HepG2 (cell line): ENCODE results near the gene APBB3. TPM values are rescaled to one million over a fixed set of nuclear protein-coding genes. Genes with fewer than 3 reads are reported as not detected.

Experiments used
- CBFB ChIP-seq: sonication (generic); formaldehyde crosslinking; IDR thresholded peaks from 2 replicates; pipeline ENCODE4 v1.4.0; 2020; ENCODE audit warnings: missing genetic modification reagents
- DRAP1 ChIP-seq: IDR thresholded peaks from 2 replicates; pipeline ENCODE4 v1.6.1; 2016; ENCODE audit warnings: missing genetic modification reagents, missing compliant biosample characterization
- GPN1 ChIP-seq: sonication (generic); formaldehyde crosslinking; IDR thresholded peaks from 2 replicates; pipeline ENCODE4 v1.5.1; 2020; ENCODE audit warnings: missing genetic modification reagents, borderline replicate concordance
- HOXA3 ChIP-seq: sonication (generic); formaldehyde crosslinking; IDR thresholded peaks from 2 replicates; pipeline ENCODE4 v1.5.0; 2020; ENCODE audit warnings: missing genetic modification reagents
- MAFG ChIP-seq: sonication (generic); formaldehyde crosslinking; IDR thresholded peaks from 2 replicates; pipeline ENCODE4 v1.5.1; 2020; ENCODE audit warnings: mild to moderate bottlenecking, missing genetic modification reagents
- MAX ChIP-seq: IDR thresholded peaks from 2 replicates; pipeline ENCODE4 v1.6.1; 2012; ENCODE audit warnings: inconsistent platforms
- MLX ChIP-seq: IDR thresholded peaks from 2 replicates; pipeline ENCODE4 v1.6.1; 2016
- MYPOP ChIP-seq: sonication (generic); formaldehyde crosslinking; IDR thresholded peaks from 2 replicates; pipeline ENCODE4 v1.8.1; 2023; ENCODE audit warnings: mild to moderate bottlenecking, moderate library complexity, missing genetic modification reagents
- NCOA2 ChIP-seq: sonication (generic); formaldehyde crosslinking; IDR thresholded peaks from 2 replicates; pipeline ENCODE4 v1.8.0; 2022; ENCODE audit warnings: inconsistent platforms
- NR2C2 ChIP-seq: sonication (generic); formaldehyde crosslinking; IDR thresholded peaks from 2 replicates; pipeline ENCODE4 v1.4.0; 2020; ENCODE audit warnings: missing genetic modification reagents, mild to moderate bottlenecking, moderate library complexity, borderline replicate concordance
- TAF1 ChIP-seq: sonication (generic); formaldehyde crosslinking; IDR thresholded peaks from 2 replicates; pipeline ENCODE4 v1.4.0; 2020; ENCODE audit warnings: missing genetic modification reagents
- ZBTB33 ChIP-seq: sonication (generic); formaldehyde crosslinking; IDR thresholded peaks from 2 replicates; pipeline ENCODE4 v1.4.0; 2020; ENCODE audit warnings: missing genetic modification reagents
- ZBTB7B ChIP-seq: sonication (generic); formaldehyde crosslinking; IDR thresholded peaks from 2 replicates; pipeline ENCODE4 v1.4.0; 2020; ENCODE audit warnings: missing genetic modification reagents
- ZNF720 ChIP-seq: sonication (generic); formaldehyde crosslinking; IDR thresholded peaks from 2 replicates; pipeline ENCODE4 v1.4.0; 2020; ENCODE audit warnings: missing genetic modification reagents
- polyA plus RNA-seq, 8 experiments: library from polyadenylated mRNA; depleted of rRNA in 3 of 8; stranded (reverse) in 7 of 8; unstranded in 1 of 8; fragments of >200 nt; fragmentation: Illumina TruSeq in 4 of 8; extraction: Trizol in 4 of 8; gene quantifications; 2 replicates each; pipeline versions ENCODE4 v1.2.1 to v1.2.3, GENCODE V29; 2011 to 2016; ENCODE audit warnings: low read depth in 4 of 8, missing spikeins in 1 of 8, mixed read lengths in 1 of 8; ENCODE audit not compliant: insufficient read depth in 1 of 8
- total RNA-seq, 5 experiments: library from RNA; depleted of rRNA; stranded (reverse); fragments of >200 nt; fragmentation: Illumina TruSeq; extraction: Trizol; gene quantifications; 2 replicates each; pipeline ENCODE4 v1.2.3, GENCODE V29; 2016; ENCODE audit warnings: low read depth in 1 of 5
- TF ChIP-seq, protein P1 (sequence below): sonication (generic); formaldehyde crosslinking; IDR thresholded peaks from 2 replicates; pipeline ENCODE4 v1.4.0; 2020; ENCODE audit warnings: missing genetic modification reagents, mild to moderate bottlenecking, borderline replicate concordance
- TF ChIP-seq, protein P2 (sequence below): sonication (generic); formaldehyde crosslinking; IDR thresholded peaks from 2 replicates; pipeline ENCODE4 v1.4.0; 2020; ENCODE audit warnings: mild to moderate bottlenecking, missing genetic modification reagents
- TF ChIP-seq, protein P3 (sequence below): sonication (generic); formaldehyde crosslinking; IDR thresholded peaks from 2 replicates; pipeline ENCODE4 v1.4.0; 2020; ENCODE audit warnings: missing genetic modification reagents, mild to moderate bottlenecking, borderline replicate concordance

APBB3 gene
- total and polyA plus RNA-seq, 2 of the 13 experiments (the other 11 are each of a cell fraction or from before 2014, with no cell fraction given), result 0.38 to 0.78 TPM

- peak; percentile 85; the same call in 1 of the 2 replicates for TF ChIP-seq HOXA3 (CRISPR knock-in tag)
- peak; percentile 41; the same call in 1 of the 2 replicates for TF ChIP-seq ZBTB33 (CRISPR knock-in tag)
- TF ChIP-seq NR2C2 (CRISPR knock-in tag), result no peak
- no peak for TF ChIP-seq ZBTB7B (CRISPR knock-in tag)
- no peak for TF ChIP-seq CBFB (CRISPR knock-in tag)
- TF ChIP-seq, protein P1, sequence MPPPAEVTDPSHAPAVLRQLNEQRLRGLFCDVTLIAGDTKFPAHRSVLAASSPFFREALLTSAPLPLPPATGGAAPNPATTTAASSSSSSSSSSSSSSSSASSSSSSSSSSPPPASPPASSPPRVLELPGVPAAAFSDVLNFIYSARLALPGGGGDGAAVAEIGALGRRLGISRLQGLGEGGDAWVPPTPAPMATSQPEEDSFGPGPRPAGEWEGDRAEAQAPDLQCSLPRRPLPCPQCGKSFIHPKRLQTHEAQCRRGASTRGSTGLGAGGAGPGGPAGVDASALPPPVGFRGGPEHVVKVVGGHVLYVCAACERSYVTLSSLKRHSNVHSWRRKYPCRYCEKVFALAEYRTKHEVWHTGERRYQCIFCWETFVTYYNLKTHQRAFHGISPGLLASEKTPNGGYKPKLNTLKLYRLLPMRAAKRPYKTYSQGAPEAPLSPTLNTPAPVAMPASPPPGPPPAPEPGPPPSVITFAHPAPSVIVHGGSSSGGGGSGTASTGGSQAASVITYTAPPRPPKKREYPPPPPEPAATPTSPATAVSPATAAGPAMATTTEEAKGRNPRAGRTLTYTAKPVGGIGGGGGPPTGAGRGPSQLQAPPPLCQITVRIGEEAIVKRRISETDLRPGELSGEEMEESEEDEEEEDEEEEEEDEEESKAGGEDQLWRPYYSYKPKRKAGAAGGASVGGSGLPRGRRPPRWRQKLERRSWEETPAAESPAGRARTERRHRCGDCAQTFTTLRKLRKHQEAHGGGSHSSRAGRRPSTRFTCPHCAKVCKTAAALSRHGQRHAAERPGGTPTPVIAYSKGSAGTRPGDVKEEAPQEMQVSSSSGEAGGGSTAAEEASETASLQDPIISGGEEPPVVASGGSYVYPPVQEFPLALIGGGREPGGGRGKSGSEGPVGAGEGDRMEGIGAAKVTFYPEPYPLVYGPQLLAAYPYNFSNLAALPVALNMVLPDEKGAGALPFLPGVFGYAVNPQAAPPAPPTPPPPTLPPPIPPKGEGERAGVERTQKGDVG (CRISPR knock-in tag), result no peak
- no peak for TF ChIP-seq MLX (CRISPR knock-in tag)
- no peak; the same call in 1 of the 2 replicates for TF ChIP-seq MAX
- peak; percentile 34; the same call in 1 of the 2 replicates for TF ChIP-seq TAF1 (CRISPR knock-in tag)
- TF ChIP-seq ZNF720 (CRISPR knock-in tag), result no peak
- TF ChIP-seq MYPOP (CRISPR knock-in tag), result peak; percentile 89
- TF ChIP-seq GPN1, result no peak
- TF ChIP-seq MAFG (CRISPR knock-in tag), result no peak
- TF ChIP-seq NCOA2 (CRISPR knock-in tag), result no peak
- peak; percentile 37; the same call in 1 of the 2 replicates for TF ChIP-seq DRAP1 (CRISPR knock-in tag)
- TF ChIP-seq, protein P2, sequence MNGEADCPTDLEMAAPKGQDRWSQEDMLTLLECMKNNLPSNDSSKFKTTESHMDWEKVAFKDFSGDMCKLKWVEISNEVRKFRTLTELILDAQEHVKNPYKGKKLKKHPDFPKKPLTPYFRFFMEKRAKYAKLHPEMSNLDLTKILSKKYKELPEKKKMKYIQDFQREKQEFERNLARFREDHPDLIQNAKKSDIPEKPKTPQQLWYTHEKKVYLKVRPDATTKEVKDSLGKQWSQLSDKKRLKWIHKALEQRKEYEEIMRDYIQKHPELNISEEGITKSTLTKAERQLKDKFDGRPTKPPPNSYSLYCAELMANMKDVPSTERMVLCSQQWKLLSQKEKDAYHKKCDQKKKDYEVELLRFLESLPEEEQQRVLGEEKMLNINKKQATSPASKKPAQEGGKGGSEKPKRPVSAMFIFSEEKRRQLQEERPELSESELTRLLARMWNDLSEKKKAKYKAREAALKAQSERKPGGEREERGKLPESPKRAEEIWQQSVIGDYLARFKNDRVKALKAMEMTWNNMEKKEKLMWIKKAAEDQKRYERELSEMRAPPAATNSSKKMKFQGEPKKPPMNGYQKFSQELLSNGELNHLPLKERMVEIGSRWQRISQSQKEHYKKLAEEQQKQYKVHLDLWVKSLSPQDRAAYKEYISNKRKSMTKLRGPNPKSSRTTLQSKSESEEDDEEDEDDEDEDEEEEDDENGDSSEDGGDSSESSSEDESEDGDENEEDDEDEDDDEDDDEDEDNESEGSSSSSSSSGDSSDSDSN (CRISPR knock-in tag), result peak; percentile 64
- TF ChIP-seq, protein P3, sequence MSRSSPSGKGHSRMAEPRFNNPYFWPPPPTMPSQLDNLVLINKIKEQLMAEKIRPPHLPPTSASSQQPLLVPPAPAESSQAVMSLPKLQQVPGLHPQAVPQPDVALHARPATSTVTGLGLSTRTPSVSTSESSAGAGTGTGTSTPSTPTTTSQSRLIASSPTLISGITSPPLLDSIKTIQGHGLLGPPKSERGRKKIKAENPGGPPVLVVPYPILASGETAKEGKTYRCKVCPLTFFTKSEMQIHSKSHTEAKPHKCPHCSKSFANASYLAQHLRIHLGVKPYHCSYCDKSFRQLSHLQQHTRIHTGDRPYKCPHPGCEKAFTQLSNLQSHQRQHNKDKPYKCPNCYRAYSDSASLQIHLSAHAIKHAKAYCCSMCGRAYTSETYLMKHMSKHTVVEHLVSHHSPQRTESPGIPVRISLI (CRISPR knock-in tag), result 0 out of 2 replicates have a peak, but pooled peaks have one; percentile 28
Measured at GRCh38 chr5:140564196-140565023, at the start of gene APBB3, which contains the start of gene SLC35A4 (continued).
